HL-60 (cell line): Measurements from ENCODE around the gene CCDC183.
A peak's percentile ranks its signal among the peaks of the same experiment; 100 is the strongest.

Experiments
- DNase-seq, 2 experiments: peaks; one replicate each; pipeline ENCODE4 v3.0.0-alpha.2; 2010 to 2020; ENCODE audit warnings: low read depth in 1 of 2, low spot score in 1 of 2
- H3K27ac ChIP-seq: fragments of 250-450 bp; sonication (Bioruptor Pico); replicated peaks from 2 replicates; pipeline ENCODE4 v1.5.1; 2020; ENCODE audit warnings: mild to moderate bottlenecking, moderate library complexity
- H3K27me3 ChIP-seq: fragments of 250-450 bp; sonication (Bioruptor Pico); 2 replicates; pipeline ENCODE4 v1.5.1; 2021; ENCODE audit warnings: mild to moderate bottlenecking, moderate library complexity; ENCODE audit not compliant: insufficient read depth, poor library complexity, severe bottlenecking
- H3K4me3 ChIP-seq: replicated peaks from 2 replicates; pipeline ENCODE4 v1.5.1; 2011; ENCODE audit warnings: mild to moderate bottlenecking, control low read depth, low read length; ENCODE audit not compliant: insufficient read depth
- CTCF ChIP-seq: IDR thresholded peaks from one replicate; pipeline ENCODE4 v1.5.1; 2011; ENCODE audit warnings: low read length, control low read depth, inconsistent platforms; ENCODE audit not compliant: insufficient read depth
- GABPA ChIP-seq: IDR thresholded peaks from 2 replicates; pipeline ENCODE4 v1.6.1; 2012; ENCODE audit warnings: low read depth
- POLR2AphosphoS5 ChIP-seq: IDR thresholded peaks from 2 replicates; pipeline ENCODE4 v1.6.1; 2012; ENCODE audit warnings: low read depth
- REST ChIP-seq: IDR thresholded peaks from 2 replicates; pipeline ENCODE4 v1.6.1; 2012; ENCODE audit warnings: low read depth; ENCODE audit not compliant: insufficient replicate concordance
- SPI1 ChIP-seq: IDR thresholded peaks from 2 replicates; pipeline ENCODE4 v1.6.1; 2012; ENCODE audit warnings: low read depth, mild to moderate bottlenecking, borderline replicate concordance

CCDC183 gene

GRCh38 chr9:136792321-136793085 lies 3.6 kb upstream of the CCDC183 start:
- Histone ChIP-seq H3K27ac (peak overlapping the region; percentile 82), H3K27me3 (no peaks in the 10 kb centered on the region), H3K4me3 (peak overlapping the region; percentile 84)
- TF ChIP-seq SPI1: no peak
- DNase-seq: no peak

- no peak overlapping the region for H3K27ac ChIP-seq
- no peak for DNase-seq
- no peak for TF ChIP-seq GABPA
- no peak for TF ChIP-seq SPI1
- TF ChIP-seq CTCF: no peak
- no peak for TF ChIP-seq REST
- no peak for TF ChIP-seq POLR2AphosphoS5
- H3K4me3 ChIP-seq: no peak overlapping the region
- H3K27me3 ChIP-seq: peaks cover 1% of the 10 kb centered on the region
Observed at GRCh38 chr9:136793086-136793946, 2.8 kb upstream of the CCDC183 start.

- TF ChIP-seq REST (no peak), CTCF (no peak), GABPA (no peak), POLR2AphosphoS5 (no peak), SPI1 (no peak)
- H3K27me3 ChIP-seq: peaks cover 10% of the 10 kb centered on the region
- H3K27ac ChIP-seq: peak overlapping the region; percentile 28
- DNase-seq: no peak
- H3K4me3 ChIP-seq: no peak overlapping the region
Observed at GRCh38 chr9:136794281-136794999, 1.7 kb upstream of the CCDC183 start.

- TF ChIP-seq REST: no peak
- TF ChIP-seq GABPA: no peak
- TF ChIP-seq CTCF: no peak
- TF ChIP-seq SPI1: no peak
- TF ChIP-seq POLR2AphosphoS5: no peak
- Histone ChIP-seq H3K27me3 (peaks cover 11% of the 10 kb centered on the region), H3K4me3 (no peak overlapping the region), H3K27ac (peak overlapping the region; percentile 28; the same call in 1 of the 2 replicates)
- DNase-seq: peak in 1 of 2 experiments; percentile 49
Observed at GRCh38 chr9:136795000-136795348, 1.2 kb upstream of the CCDC183 start.
